Mesothelial cell of epicardium (in vitro differentiated cells): ENCODE measurements around the gene RAB1A. TPM values are rescaled to one million over a fixed set of nuclear protein-coding genes. Genes with fewer than 3 reads are reported as not detected.

Experiments used
- DNase-seq, 2 experiments: peaks; one replicate each; pipeline ENCODE4 v3.0.0; 2021; ENCODE audit warnings: low spot score in 2 of 2; ENCODE audit not compliant: unreplicated experiment in 2 of 2
- H3K27ac Mint-ChIP-seq: 2 replicates; pipeline ENCODE4 v1.8.0; 2021; ENCODE audit warnings: mixed read lengths
- H3K27me3 Mint-ChIP-seq: 2 replicates; pipeline ENCODE4 v1.8.0; 2021; ENCODE audit warnings: low read depth, mixed read lengths
- H3K36me3 Mint-ChIP-seq: 2 replicates; pipeline ENCODE4 v1.8.0; 2021; ENCODE audit warnings: mixed read lengths
- H3K4me1 Mint-ChIP-seq: 2 replicates; pipeline ENCODE4 v1.8.0; 2021; ENCODE audit warnings: mixed read lengths
- H3K4me3 Mint-ChIP-seq: 2 replicates; pipeline ENCODE4 v1.8.0; 2021; ENCODE audit warnings: mild to moderate bottlenecking, moderate library complexity, mixed read lengths
- H3K9me3 Mint-ChIP-seq: 2 replicates; pipeline ENCODE4 v1.8.0; 2021; ENCODE audit warnings: mixed read lengths
- total RNA-seq: library from RNA; stranded (reverse); gene quantifications from 3 replicates; pipeline ENCODE4 v1.2.1, GENCODE V29; 2021
- TF ChIP-seq, protein P1 (sequence below): fragments of 200-600 bp; sonication (generic); IDR thresholded peaks from one replicate; pipeline ENCODE4 v1.5.0; 2021; ENCODE audit warnings: antibody characterized with exemption; ENCODE audit not compliant: unreplicated experiment

The RAB1A gene
- total RNA-seq, 1 donor from 2014 or later, result 126 TPM

DNA sequence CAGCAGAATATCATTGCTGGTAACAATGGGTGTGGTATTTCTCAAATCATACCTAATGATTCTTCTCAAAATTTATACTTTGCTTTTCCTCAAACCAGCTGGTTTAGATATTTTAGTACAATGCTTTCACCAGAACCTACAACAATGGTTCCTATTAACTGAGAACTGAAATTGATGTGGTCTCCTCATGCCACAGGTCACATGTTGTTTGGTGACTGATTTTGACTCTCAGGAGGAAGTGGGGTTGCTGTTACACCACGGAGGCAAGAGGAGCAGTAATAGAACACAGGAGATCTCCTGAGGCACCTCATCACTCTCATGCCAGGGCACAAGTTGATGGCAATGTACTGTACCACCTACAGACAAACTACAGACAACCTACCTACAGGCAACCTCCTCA lies 76.7 kb downstream of the RAB1A start:
- peaks cover 13% of the 10 kb centered on the region for H3K9me3 Mint-ChIP-seq
- TF ChIP-seq, protein P1, sequence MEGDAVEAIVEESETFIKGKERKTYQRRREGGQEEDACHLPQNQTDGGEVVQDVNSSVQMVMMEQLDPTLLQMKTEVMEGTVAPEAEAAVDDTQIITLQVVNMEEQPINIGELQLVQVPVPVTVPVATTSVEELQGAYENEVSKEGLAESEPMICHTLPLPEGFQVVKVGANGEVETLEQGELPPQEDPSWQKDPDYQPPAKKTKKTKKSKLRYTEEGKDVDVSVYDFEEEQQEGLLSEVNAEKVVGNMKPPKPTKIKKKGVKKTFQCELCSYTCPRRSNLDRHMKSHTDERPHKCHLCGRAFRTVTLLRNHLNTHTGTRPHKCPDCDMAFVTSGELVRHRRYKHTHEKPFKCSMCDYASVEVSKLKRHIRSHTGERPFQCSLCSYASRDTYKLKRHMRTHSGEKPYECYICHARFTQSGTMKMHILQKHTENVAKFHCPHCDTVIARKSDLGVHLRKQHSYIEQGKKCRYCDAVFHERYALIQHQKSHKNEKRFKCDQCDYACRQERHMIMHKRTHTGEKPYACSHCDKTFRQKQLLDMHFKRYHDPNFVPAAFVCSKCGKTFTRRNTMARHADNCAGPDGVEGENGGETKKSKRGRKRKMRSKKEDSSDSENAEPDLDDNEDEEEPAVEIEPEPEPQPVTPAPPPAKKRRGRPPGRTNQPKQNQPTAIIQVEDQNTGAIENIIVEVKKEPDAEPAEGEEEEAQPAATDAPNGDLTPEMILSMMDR, result no peak
- no peak overlapping the region for H3K4me3 Mint-ChIP-seq
- peaks cover 18% of the 10 kb centered on the region for H3K36me3 Mint-ChIP-seq
- H3K4me1 Mint-ChIP-seq, result peaks cover 19% of the 10 kb centered on the region
- no peaks in the 10 kb centered on the region for H3K27me3 Mint-ChIP-seq
- no peak for DNase-seq
- no peak overlapping the region for H3K27ac Mint-ChIP-seq

DNA sequence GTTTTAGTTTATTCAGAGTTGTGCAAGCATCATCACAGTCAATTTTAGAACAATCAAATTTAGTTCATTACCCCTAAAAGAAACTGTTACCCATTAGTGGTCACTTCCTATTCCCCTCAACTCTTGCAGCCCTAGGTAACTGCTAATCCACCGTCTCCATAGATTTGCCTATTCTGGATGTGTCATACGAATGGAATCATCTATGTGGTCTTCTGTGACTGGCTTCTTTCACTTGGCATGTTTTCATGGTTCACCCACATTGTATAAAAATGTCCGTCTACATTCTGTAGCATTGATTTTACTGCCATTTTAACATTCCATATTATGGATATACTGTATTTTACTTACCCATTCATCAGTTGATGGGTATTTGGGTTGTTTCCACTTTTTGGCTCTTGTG lies 79.0 kb downstream of the RAB1A start:
- no peak for DNase-seq
- TF ChIP-seq, protein P1, result no peak
- no peaks in the 10 kb centered on the region for H3K27me3 Mint-ChIP-seq
- H3K27ac Mint-ChIP-seq, result no peak overlapping the region
- peaks cover 16% of the 10 kb centered on the region for H3K9me3 Mint-ChIP-seq
- no peak overlapping the region for H3K4me3 Mint-ChIP-seq
- H3K4me1 Mint-ChIP-seq, result peaks cover 6% of the 10 kb centered on the region
- peaks cover 30% of the 10 kb centered on the region for H3K36me3 Mint-ChIP-seq

DNA sequence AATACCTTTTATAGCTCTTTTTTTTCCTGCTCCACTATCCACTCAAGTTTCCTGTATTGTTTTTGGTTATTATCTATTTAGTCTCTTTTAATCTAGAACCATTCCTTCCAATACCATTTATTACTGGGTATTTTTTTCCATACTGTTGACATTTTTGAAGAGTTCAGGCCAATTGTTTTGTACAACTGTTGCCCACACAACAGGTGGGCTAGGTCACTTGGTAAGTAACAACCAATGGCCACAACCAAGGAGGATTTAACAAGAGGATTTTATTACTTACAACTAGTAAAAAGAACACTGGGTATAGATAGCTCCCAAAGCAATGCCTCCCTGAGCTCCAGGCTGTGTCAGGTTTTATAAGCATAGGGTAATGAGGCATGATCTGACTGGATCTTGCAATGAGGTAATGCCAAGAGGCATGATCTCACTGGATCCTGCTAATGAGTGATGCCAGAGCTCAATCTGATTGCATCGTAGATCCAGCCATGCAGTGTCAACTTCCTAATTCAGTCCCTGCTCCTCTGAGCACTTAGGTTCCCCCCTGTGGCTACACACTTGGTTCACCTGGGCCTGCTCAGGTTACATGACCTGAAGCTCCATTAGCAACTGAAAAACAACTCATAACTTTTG lies 80.8 kb downstream of the RAB1A start:
- TF ChIP-seq, protein P1, result no peak
- peaks cover 20% of the 10 kb centered on the region for H3K9me3 Mint-ChIP-seq

DNA sequence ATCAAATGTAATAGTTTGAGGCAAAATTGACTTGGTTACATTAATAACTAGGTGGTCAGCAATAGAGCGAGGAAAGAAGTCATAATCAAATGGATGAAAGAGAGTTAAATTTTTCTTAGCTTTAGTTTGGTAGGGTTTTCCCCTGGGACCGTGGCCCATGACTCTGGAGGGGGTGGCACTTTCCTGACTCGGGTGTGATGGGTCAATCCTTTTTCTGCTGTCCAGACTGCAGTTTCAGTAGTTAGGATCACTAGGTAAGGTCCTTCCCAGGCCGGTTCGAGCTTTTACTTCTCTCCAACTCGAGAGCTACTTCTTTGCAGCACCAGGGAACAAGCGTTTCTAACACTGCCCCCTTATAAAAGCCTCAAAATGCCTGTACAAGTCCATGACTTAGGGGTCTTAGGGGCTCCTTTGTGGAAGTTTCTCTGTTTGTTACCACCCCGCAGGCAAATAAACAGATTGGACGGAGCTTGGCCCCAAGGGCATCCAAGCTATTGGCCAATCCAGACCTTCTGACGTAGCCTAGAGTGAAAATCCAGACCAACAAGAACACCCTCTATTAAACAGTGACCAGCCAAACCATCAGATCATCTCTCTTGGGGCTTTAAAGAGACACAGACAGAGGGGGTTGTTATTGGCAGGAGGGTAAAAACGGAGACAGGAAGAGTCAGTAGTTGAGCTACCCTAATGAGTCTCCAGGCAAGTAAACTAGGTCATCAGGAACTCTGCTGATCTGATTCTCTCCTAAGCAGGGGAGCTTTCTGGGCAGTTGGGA lies 83.1 kb downstream of the RAB1A start:
- Mint-ChIP-seq H3K27ac (no peak overlapping the region), H3K4me1 (no peaks in the 10 kb centered on the region), H3K4me3 (no peak overlapping the region), H3K27me3 (no peaks in the 10 kb centered on the region), H3K36me3 (peaks cover 38% of the 10 kb centered on the region), H3K9me3 (peaks cover 17% of the 10 kb centered on the region)
- no peak for DNase-seq
- TF ChIP-seq, protein P1, result no peak

More for the DNA sequence above, 80.8 kb downstream of the RAB1A start:
- Mint-ChIP-seq H3K36me3 (peaks cover 36% of the 10 kb centered on the region), H3K27ac (no peak overlapping the region), H3K4me1 (no peaks in the 10 kb centered on the region), H3K4me3 (no peak overlapping the region), H3K27me3 (no peaks in the 10 kb centered on the region)
- DNase-seq, result no peak

DNA sequence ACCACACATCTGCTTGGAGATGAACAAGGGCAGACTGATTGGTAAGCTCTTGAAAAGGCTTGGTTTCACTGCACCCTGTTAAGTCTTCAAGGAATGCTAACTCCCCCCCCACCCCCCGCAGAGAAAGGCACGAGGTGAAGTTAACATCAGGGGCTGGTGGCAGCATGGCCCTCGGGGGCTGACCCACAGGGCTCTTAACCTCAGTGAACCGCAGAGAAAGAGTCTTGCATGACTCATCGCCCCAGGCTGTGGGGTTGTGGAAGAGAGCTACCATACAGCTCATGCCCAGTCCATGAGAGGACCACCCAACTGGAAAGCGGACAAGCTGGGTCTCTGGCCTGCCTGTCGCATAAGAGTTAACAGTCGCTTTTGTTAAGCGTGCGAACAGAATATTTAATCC lies 84.3 kb downstream of the RAB1A start:
- Mint-ChIP-seq H3K27ac (no peak overlapping the region), H3K4me1 (no peaks in the 10 kb centered on the region), H3K4me3 (no peak overlapping the region), H3K36me3 (peaks cover 31% of the 10 kb centered on the region), H3K9me3 (peaks cover 15% of the 10 kb centered on the region), H3K27me3 (no peaks in the 10 kb centered on the region)
- TF ChIP-seq, protein P1, result no peak
- no peak for DNase-seq
